COLO668 (cell line): ENCODE results near the gene PCDH9.

Experiments used
- DNase-seq: peaks from one replicate; lab custom pipeline; 2025; ENCODE audit not compliant: unreplicated experiment; lab: John Stamatoyannopoulos, UW

The PCDH9 gene

DNA sequence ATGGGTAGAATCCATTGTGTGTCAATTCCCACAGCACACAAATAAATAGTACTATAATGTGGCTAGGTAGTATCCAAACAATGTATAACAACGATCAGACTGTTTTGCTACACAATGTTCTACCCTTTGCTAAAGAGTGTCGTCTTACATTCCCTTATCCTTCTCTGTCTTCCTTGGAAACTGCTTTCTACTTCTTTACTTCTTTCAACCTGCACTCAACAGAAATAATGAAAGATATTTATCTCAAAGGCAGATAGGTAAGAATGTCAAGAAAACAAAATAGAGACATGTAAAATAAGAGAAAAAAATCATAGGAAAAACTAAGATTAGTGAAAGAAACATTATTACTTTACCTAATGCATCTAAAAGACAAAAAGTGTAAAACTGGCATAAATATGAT is 814.7 kb downstream of the PCDH9 start:
- DNase-seq, result no peak

DNA sequence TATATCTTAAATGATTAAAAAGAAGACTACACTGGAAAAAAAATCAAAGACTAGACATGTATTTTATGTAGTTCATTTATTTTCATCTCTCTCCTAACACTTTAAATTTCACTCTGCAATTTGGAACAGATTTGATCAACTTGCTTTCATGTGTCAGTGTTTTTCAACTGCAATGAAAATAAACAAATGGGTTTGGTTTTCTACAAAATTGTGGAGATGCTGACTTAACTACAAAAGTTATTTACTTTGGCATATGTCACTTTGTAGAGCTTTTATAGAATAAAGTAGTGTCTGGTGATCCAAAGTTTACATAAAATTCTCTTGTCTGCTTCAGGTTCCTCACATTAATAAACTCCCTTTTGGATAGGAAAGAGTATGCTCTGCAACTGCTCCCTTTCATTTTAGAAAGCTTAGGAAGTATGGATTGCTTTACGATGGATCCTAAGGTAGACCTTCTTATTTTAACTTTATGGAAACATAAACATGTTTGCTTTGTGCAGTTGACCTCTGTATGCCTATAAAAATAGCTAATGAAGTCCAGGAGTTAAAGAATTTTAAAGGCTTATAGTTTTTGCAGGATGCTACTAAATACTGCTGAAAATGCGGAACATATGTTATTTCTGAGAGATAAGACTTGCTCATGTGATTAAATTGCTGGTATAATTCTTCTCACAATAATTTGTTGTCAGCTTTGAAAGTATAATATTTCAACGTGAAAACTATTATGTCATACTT is 815.9 kb downstream of the PCDH9 start:
- DNase-seq, result no peak

- DNase-seq, result no peak
Measured at GRCh38 chr13:66410314-66410713, 819.8 kb downstream of the PCDH9 start.

GRCh38 chr13:66409542-66409941 is 820.6 kb downstream of the PCDH9 start:
- DNase-seq, result no peak

DNA sequence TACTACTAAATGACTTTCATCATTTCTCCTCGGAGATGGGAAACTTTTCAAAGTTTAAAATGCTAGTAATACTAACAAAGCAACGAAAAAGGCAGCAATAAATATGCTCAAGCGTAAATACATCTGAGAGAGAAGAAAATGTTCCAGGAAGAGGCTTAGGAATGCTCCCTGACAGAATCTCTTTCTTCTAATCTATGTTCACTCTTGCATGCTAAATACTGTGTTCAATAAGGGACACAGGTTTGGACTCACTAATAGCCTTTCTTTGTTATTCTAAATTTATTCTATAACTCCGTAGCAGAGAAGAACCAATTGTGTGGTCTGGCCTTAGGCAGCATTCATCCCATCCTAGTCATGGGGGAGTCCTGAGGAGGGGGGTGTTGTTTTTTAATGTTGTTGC is 823.0 kb downstream of the PCDH9 start:
- no peak for DNase-seq

- DNase-seq, result no peak
Measured at GRCh38 chr13:66405908-66406802, 824.0 kb downstream of the PCDH9 start.

DNA sequence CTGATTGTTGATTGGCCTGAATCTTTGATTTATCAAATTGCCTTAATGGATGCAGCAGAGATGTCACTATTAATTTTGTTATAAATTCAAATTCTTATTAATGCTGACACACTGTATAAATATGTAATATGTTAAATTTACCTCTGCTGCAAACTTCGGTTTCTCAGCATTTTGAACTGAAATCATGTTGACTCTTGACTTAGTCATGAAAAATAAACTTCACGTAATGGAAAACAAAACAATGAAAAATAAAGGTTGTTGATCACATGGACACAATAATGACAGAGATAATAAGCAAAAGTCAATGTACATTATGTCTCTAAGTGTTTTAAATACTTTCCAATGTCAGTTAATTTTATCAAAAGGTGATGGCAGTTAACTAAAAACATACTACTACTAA is 827.6 kb downstream of the PCDH9 start:
- no peak for DNase-seq

GRCh38 chr13:66402066-66402465 is 828.1 kb downstream of the PCDH9 start:
- DNase-seq, result no peak

DNA sequence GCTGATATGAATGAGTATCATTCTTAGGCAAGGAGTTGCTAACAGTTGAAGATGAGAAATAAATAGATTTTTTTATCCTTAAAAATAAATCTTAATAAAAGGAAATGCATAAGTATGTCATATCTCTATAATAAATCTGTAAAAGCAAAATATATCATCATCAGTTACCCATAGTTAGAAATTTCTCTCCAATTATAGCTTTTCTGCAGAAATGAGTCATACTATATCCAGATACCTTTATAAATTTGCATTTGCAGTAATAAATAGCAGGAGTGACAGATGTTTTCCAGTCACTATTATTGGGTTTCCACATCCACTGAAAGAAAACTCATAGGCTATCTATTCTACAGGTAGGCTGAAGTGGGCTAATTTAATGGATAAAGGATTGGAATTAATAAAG is 829.8 kb downstream of the PCDH9 start:
- DNase-seq, result no peak

DNA sequence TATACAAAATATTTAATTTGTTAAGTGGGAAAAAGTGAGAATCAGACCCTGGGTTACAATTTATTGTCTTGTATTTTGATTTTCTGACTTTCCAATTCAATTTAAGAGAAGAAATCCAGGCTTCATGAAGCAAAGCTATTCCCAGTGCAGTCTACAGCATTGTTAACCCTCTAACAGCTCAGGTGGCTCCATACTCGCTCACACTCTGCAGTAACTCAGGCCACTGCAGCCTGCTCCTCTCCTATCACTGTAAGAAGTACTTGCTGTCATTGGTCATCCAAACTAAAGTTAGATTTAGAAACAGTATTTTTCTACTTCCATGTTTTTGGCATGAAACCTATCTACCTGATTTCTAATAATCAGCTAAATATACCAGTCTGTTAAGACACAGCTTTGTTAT is 830.3 kb downstream of the PCDH9 start:
- DNase-seq, result no peak

GRCh38 chr13:66397133-66397532 is 833.0 kb downstream of the PCDH9 start:
- DNase-seq, result no peak

GRCh38 chr13:66391322-66391721 is 838.8 kb downstream of the PCDH9 start:
- no peak for DNase-seq

- DNase-seq, result no peak
Measured at GRCh38 chr13:66378894-66379293, 851.2 kb downstream of the PCDH9 start.

DNA sequence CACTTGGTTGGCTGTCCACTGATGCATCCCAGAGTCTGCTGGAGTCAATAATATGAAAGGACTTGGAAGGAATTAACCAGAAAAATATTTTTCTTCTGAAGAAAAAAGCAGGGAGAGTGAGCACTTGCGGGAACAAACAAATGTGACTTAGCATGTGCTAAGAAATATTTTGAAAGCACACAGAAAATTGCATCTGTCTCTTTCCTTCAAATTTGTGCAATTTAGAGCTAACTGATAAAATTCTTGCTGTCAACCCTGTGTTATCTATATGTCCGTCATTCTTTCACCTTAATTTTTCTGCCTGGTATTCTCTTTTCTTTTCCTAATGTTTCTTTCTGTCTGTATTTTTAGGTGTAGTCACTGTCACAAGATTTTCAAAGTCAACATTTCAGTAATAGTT is 852.6 kb downstream of the PCDH9 start:
- no peak for DNase-seq

DNA sequence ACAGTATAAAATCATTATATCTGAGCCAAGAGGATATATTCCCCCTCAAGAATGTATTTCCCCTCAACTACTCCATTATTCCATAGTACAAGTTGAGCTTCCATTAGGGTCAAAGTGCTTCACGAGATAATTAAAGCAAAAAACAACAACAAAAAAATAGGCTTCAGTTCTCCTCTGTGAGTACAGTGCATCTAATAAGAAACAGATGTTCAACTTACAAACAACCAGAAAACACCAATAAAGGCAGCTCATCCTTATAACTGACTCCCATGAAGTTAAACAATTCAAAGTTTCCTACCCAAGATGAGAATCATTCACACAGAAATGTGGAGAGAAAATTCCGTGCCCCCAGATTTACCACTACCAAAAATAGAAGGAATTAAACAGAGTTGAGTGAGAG is 854.4 kb downstream of the PCDH9 start:
- no peak for DNase-seq

DNA sequence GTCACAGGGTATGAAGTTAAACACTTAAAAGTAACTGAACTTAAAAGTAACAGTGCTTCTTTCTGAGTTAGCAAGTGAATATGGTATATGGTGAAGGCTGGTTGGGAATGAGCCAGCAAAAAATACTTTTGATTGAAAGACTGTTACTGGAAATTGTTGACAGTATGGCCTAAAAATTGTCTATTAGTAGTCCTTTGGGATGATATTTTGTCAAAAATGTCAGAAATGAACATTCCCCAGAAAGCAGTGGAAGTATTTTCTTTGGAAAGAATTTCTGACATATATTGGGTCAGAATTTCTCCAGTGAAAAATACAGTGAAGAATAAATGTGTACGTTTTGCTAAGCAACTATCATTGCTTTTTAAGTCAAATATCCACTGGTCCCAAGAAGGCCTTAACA is 860.5 kb downstream of the PCDH9 start:
- DNase-seq, result no peak

GRCh38 chr13:66367356-66367755 is 862.8 kb downstream of the PCDH9 start:
- no peak for DNase-seq

- no peak for DNase-seq
Measured at GRCh38 chr13:66365101-66365500, 865.0 kb downstream of the PCDH9 start.

DNA sequence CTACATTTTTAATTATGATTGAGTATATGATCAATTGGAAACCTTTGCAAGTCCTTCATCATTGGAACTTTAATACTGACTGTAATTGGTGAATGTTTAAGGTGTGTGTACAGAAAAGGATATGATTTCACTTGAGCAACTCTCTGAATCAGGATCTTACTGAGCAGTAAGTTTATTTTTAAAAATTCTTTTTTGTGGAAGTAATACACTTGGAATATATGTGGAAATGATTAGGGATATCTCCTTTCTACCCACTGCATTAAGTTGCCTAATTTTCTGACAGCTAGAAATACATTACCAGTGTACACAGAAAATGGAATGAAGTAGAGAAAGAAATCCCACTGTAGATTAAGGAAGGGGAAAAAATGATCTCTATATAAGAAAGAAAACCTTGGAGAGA is 865.8 kb downstream of the PCDH9 start:
- DNase-seq, result no peak

GRCh38 chr13:66362485-66362884 is 867.7 kb downstream of the PCDH9 start:
- DNase-seq, result no peak

GRCh38 chr13:66359910-66360552 is 870.1 kb downstream of the PCDH9 start:
- no peak for DNase-seq

GRCh38 chr13:66359393-66359792 is 870.7 kb downstream of the PCDH9 start:
- DNase-seq, result no peak
